T-helper 2 cell treated with Interferon-gamma antibody and Interleukin-4, amounts not matched to agents 100 ng/mL and 5 ng/mL, for 36 hours (primary cell): Measurements from ENCODE around the gene MYH16. TPM values are rescaled to one million over a fixed set of nuclear protein-coding genes. Genes with fewer than 3 reads are reported as not detected.
"Not testable (repeated sequence)": the region's sequence is repeated elsewhere in the genome, so short reads cannot be mapped to it uniquely, and the experiment has no call there.

Source experiments
- intact Hi-C: fragments of 100-400 bp; cut with micrococcal nuclease; formaldehyde crosslinking; loops from one replicate; pipeline ENCODE4 v1.15.1; 2023
- total RNA-seq: library from RNA; stranded (reverse); gene quantifications from 2 replicates; pipeline ENCODE4 v1.2.3, GENCODE V29; 2022

The MYH16 gene
- total RNA-seq, 1 donor from 2014 or later, result not detected

- intact Hi-C loops, result no loop called here
These were observed 15.0 kb upstream of the MYH16 start for GRCh38 chr7:99257675-99258074.

- intact Hi-C loops, result no loop called here
These were observed 14.1 kb upstream of the MYH16 start for GRCh38 chr7:99258501-99258900.

GRCh38 chr7:99260395-99260794 is 12.2 kb upstream of the MYH16 start:
- intact Hi-C loops, result no loop called here

GRCh38 chr7:99261646-99262045 is 11.0 kb upstream of the MYH16 start:
- intact Hi-C loops, result no loop called here

- intact Hi-C loops, result no loop called here
These were observed 6.7 kb upstream of the MYH16 start for GRCh38 chr7:99265848-99266480.

DNA sequence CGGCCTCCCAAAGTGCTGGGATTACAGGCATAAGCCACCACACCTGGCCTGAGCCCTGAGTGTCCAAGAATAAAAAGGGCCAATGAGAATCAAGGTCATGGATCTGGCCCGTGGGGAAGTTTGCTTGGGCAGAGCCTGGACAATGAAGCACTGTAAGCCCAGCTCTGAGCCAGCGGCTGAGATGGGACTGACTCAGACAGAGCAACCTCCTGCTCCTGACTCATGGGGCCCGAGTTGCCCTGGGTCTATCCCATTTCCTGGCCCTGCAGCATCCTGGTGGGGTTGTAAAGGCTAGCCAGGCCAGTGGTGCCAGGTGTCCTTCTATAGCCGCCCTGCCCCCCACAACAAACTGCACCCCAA is 5.2 kb upstream of the MYH16 start:
- intact Hi-C loops, result no loop called here

- intact Hi-C loops, result no loop called here
These were observed 4.6 kb upstream of the MYH16 start for GRCh38 chr7:99267841-99268576.

GRCh38 chr7:99268577-99268908 is 4.1 kb upstream of the MYH16 start:
- intact Hi-C loops, result no loop called here

DNA sequence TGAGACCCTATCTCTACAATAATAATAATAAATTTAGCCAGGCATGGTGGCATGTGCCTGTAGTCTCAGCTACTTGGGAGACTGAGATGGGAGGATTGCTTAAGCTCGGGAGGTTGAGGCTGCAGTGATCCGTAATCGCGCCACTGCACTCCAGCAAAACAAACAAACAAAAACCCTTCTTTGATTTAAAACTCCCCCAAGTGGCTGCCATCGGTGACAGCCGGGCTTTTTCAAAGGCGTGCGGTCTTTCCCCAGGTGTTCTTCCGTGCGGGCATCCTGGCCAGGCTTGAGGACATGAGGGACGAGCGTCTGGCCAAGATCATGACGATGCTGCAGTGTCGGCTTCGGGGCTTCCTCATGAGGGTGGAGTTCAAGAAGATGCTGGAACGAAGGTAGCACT is 1.9 kb upstream of the MYH16 start:
- intact Hi-C loops, result no loop called here

GRCh38 chr7:99273561-99273960 is 922 bp downstream of the MYH16 start:
- intact Hi-C loops, result not testable (repeated sequence)

- intact Hi-C loops, result not testable (repeated sequence)
These were observed 2.3 kb downstream of the MYH16 start for GRCh38 chr7:99274908-99275307.

DNA sequence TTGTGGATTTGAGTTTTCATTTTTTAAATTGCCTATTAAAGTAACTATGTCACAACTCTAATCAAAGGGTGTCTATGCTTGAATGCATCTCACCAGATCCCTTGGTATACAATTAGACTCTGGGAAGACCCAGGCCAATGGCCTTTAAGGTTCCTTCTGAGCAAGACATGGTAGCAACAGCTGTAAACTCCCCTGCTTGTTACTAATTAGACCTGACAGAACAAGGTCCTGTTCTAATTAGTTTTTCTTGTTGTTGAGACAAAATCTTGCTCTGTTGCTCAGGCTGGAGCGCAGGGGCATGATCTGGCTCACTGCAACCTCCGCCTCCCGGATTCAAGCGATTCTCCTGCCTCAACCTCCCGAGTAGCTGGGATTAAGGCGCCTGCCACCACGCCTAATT is 2.9 kb downstream of the MYH16 start:
- intact Hi-C loops, result no loop called here

GRCh38 chr7:99278180-99278579 is 5.5 kb downstream of the MYH16 start:
- intact Hi-C loops, result no loop called here

DNA sequence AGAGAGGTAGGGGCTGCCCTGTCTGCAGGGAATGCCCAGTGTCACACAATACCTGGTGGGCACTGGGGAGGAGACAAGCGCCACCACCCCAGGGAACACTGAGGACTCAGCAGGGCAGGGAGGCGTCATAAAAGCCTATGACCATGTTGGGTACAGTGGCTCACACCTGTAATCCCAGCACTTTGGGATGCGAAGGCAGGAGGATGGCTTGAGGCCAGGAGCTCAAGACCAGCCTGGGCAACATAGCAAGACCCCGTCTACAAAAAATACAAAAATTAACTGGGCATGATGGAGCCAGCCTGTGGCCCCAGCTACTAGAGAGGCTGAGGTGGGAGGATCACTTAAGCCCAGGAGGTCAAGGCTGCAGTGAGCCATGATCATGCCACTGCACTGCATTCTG is 11.5 kb downstream of the MYH16 start:
- intact Hi-C loops, result not testable (repeated sequence)

GRCh38 chr7:99287779-99288534 is 15.3 kb downstream of the MYH16 start:
- intact Hi-C loops, result no loop called here

GRCh38 chr7:99289185-99289584 is 16.5 kb downstream of the MYH16 start:
- intact Hi-C loops, result no loop called here

GRCh38 chr7:99290148-99290547 is 17.5 kb downstream of the MYH16 start:
- intact Hi-C loops, result not testable (repeated sequence)

- intact Hi-C loops, result no loop called here
These were observed 18.5 kb downstream of the MYH16 start for GRCh38 chr7:99290980-99291607.

DNA sequence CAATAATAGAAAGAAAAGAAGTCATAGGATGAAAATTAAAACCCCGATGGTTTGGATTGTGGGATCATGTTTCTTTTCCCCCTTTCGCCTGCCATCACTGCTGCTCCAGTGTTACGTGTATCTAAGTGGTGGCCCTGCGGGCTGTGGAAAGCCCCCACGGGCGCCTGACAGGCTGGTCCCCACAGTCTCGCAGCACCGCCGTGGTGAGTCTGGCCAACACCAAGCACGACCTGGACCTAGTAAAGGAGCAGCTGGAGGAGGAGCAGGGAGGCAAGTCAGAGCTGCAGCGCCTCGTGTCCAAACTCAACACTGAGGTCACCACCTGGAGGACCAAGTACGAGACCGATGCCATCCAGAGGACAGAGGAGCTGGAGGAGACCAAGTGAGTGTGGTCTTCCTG is 19.5 kb downstream of the MYH16 start:
- intact Hi-C loops, result no loop called here

GRCh38 chr7:99293167-99293566 is 20.5 kb downstream of the MYH16 start:
- intact Hi-C loops, result no loop called here

DNA sequence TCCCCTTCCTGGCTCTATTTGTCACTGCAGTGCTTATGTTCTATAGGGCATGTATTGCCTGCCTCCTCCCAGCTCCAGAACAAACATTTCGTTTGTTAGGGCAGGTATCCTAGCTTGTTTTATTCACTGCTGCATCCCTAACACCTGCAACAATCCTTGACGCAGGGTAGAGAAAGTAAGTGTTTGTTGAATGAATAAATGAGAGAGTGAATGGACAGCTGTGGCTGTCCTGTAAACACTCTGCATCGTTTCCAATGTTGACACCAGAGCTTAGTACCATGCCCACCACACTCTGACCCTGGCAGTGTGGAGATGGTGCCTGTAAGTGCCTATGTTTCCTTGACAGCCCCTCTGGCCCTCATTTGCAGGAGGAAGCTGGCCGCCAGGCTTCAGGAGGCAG is 21.0 kb downstream of the MYH16 start:
- intact Hi-C loops, result no loop called here

DNA sequence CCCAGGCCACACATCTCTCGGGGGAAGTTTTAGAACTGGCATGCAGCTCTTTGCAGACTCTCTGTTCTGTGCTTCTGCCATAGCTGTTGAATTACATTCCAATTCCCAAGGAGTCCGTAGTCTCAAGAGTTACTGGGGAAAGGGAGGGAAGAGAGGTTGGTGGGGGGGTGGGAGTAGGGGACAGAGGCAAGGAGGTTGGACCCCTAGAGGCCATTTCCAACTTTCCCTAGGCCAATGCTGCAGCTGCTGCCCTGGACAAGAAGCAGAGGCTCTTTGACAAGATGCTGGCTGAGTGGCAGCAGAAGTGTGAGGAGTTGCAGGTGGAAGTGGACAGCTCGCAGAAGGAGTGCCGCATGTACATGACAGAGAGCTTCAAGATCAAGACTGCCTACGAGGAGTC is 23.8 kb downstream of the MYH16 start:
- intact Hi-C loops, result no loop called here
